GM12872 (cell line): Measurements from ENCODE around the gene PPIE.

Experiments
- CTCF ChIP-seq: IDR thresholded peaks from 3 replicates; pipeline ENCODE4 v1.5.1; 2011; ENCODE audit warnings: low read depth, mild to moderate bottlenecking, low read length, moderate library complexity; ENCODE audit not compliant: insufficient read depth

The PPIE gene

GRCh38 chr1:39692152-39693074, 46.3 kb upstream of the PPIE start:
- TF ChIP-seq CTCF = no peak

DNA sequence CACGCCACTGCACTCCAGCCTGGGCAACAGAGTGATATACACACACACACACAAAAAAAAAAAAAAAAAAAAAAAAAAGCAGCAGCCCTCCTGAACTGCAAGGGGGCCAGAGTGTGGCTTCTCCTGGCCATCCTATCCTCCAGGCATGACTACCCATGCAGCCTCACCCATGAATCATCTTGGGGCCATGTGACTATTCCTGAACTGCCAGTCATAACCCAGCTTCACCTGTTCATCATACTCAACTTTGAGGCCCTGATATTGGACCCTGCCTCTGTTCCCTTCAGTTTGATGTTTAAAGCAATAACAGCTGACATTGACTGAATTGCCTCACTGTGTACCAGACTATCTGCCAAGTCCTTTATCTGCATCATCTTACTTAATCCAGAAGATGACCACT, 44.7 kb upstream of the PPIE start:
- no peak for TF ChIP-seq CTCF

DNA sequence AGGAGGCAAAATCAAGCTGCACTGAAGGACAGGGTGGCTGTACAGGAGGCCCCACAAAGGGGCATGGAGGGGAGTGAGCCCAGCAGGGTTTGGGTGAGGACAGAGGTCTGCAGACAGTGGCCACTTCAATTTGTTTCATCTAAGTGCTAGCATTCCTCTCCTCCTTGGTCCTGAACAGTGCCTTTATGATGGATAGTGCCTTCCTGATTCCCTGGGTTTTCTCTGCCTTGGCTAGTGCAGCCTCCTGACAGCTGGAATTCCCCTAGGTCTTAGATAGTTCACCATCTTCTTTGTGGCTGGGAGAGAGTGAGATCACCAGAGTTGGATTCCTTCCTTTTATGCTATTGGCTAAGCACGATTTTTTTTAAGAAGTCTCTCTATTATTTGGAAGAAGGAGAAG, 43.7 kb upstream of the PPIE start:
- TF ChIP-seq CTCF = no peak

GRCh38 chr1:39696448-39696847, 42.2 kb upstream of the PPIE start:
- TF ChIP-seq CTCF = no peak

DNA sequence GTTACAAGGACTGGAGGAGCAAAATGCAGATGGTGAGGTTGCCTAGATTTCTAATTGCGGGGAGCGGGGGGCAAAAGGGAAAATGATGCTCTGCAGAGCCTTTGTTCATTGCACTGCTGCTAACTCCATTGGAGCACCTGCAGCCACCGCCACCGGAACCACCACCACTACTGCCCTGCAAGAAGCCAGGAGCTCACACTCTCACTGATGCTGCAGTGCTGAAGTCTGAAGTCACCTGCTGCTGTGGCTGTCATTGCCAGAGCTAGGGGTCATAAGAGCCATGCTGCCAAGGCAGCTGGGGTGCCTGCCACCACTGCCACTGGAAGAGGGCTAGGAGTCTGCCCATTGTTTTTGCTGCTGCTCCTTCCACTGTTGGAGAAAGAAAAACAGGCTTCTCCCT, 40.1 kb upstream of the PPIE start:
- no peak for TF ChIP-seq CTCF

- TF ChIP-seq CTCF = 0 out of 3 replicates have a peak, but pooled peaks have one; percentile 16
These were observed 39.3 kb upstream of the PPIE start for GRCh38 chr1:39699419-39699818.

DNA sequence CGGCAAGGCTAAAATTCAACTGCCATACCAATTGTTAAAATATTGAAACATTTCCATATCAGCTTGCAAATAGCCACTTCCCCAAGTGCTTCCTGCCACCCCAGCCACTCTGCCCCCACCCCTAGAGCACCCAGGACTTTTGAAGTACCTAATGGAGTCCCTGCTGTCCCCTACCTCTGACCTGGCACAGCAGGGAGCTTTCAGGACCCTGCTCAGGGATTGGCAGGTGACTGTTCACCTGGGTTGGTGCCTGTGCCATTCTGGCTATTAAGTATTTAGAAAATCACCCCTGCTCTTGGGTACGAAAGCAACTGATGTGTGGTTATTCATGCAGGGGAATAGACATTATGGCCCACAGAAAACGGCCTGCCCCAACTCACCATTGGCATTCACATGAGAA, 38.3 kb upstream of the PPIE start:
- TF ChIP-seq CTCF = no peak
